GM23248 (cell line): ENCODE data around the gene MAP3K13.

Experiments used
- EZH2 ChIP-seq: fragments of 200-600 bp; sonication (generic); IDR thresholded peaks from 2 replicates; pipeline ENCODE4 v1.6.1; 2018; ENCODE audit warnings: antibody characterized with exemption, mild to moderate bottlenecking; ENCODE audit not compliant: insufficient read depth, poor library complexity, severe bottlenecking
- EZH2phosphoT487 ChIP-seq: fragments of 200-600 bp; sonication (generic); IDR thresholded peaks from 2 replicates; pipeline ENCODE4 v1.6.1; 2018; ENCODE audit warnings: antibody characterized with exemption, moderate library complexity, mild to moderate bottlenecking, low read depth; ENCODE audit not compliant: insufficient read depth

GRCh38 chr3:185382154-185382553 is 19.2 kb downstream of the MAP3K13 start:
- TF ChIP-seq EZH2phosphoT487 (no peak), EZH2 (no peak)
